ENCODE data around the gene ELOVL7. TPM values are rescaled to one million over a fixed set of nuclear protein-coding genes. Genes with fewer than 3 reads are reported as not detected.
"Not testable (repeated sequence)": the region's sequence is repeated elsewhere in the genome, so short reads cannot be mapped to it uniquely, and the experiment has no call there.

Gene ELOVL7
- total RNA-seq, 2 experiments from 2014 or later = 0.34 to 0.38 TPM

GRCh38 chr5:60805463-60805862, 38.6 kb downstream of the ELOVL7 start:
- H3K9me3 Mint-ChIP-seq = no peaks in the 10 kb centered on the region
- POLR2A ChIA-PET = no interaction called here

GRCh38 chr5:60803712-60804111, 40.4 kb downstream of the ELOVL7 start:
- Mint-ChIP-seq H3K4me3 (no peak overlapping the region), H3K4me1 (ENCODE audit: low read depth) (no peaks in the 10 kb centered on the region), H3K36me3 (no peaks in the 10 kb centered on the region), H3K27me3 (no peaks in the 10 kb centered on the region), H3K27ac (no peak overlapping the region), H3K9me3 (no peaks in the 10 kb centered on the region)
- DNase-seq = no peak
- CTCF ChIA-PET = no interaction called here
- intact Hi-C loops (cut with micrococcal nuclease) = no loop called here
- POLR2A ChIA-PET = no interaction called here

More at GRCh38 chr5:60805463-60805862, 38.6 kb downstream of the ELOVL7 start:
- H3K27ac Mint-ChIP-seq = no peak overlapping the region
- CTCF ChIA-PET = no interaction called here
- intact Hi-C loops (cut with micrococcal nuclease) = no loop called here
- H3K27me3 Mint-ChIP-seq = no peaks in the 10 kb centered on the region
- H3K36me3 Mint-ChIP-seq = no peaks in the 10 kb centered on the region
- no peak for DNase-seq
- H3K4me1 Mint-ChIP-seq (ENCODE audit: low read depth) = no peaks in the 10 kb centered on the region
- no peak overlapping the region for H3K4me3 Mint-ChIP-seq

- CTCF ChIA-PET = no interaction called here
- H3K9me3 Mint-ChIP-seq = no peaks in the 10 kb centered on the region
- POLR2A ChIA-PET = no interaction called here
- H3K27me3 Mint-ChIP-seq = no peaks in the 10 kb centered on the region
- intact Hi-C loops (cut with micrococcal nuclease) = no loop called here
- H3K4me3 Mint-ChIP-seq = no peak overlapping the region
- H3K27ac Mint-ChIP-seq = no peak overlapping the region
- DNase-seq = no peak
- no peaks in the 10 kb centered on the region for H3K36me3 Mint-ChIP-seq
- H3K4me1 Mint-ChIP-seq (ENCODE audit: low read depth) = no peaks in the 10 kb centered on the region
Measured at GRCh38 chr5:60802986-60803385, 41.1 kb downstream of the ELOVL7 start.

GRCh38 chr5:60802226-60802625, 41.8 kb downstream of the ELOVL7 start:
- Mint-ChIP-seq H3K4me3 (no peak overlapping the region), H3K27me3 (no peaks in the 10 kb centered on the region), H3K4me1 (ENCODE audit: low read depth) (no peaks in the 10 kb centered on the region), H3K9me3 (no peaks in the 10 kb centered on the region), H3K36me3 (no peaks in the 10 kb centered on the region), H3K27ac (no peak overlapping the region)
- ChIA-PET POLR2A (no interaction called here), CTCF (no interaction called here)
- intact Hi-C loops (cut with micrococcal nuclease) = no loop called here
- no peak for DNase-seq

- H3K4me3 Mint-ChIP-seq = no peak overlapping the region
- POLR2A ChIA-PET = no interaction called here
- no peaks in the 10 kb centered on the region for H3K27me3 Mint-ChIP-seq
- no peak for DNase-seq
- H3K9me3 Mint-ChIP-seq = no peaks in the 10 kb centered on the region
- intact Hi-C loops (cut with micrococcal nuclease) = no loop called here
- no peak overlapping the region for H3K27ac Mint-ChIP-seq
- no peaks in the 10 kb centered on the region for H3K36me3 Mint-ChIP-seq
- H3K4me1 Mint-ChIP-seq (ENCODE audit: low read depth) = no peaks in the 10 kb centered on the region
- CTCF ChIA-PET = no interaction called here
Measured at GRCh38 chr5:60797482-60798153, 46.5 kb downstream of the ELOVL7 start.

GRCh38 chr5:60795424-60795950, 48.6 kb downstream of the ELOVL7 start:
- POLR2A ChIA-PET; H3K4me3 Mint-ChIP-seq; H3K27ac Mint-ChIP-seq; H3K4me1 Mint-ChIP-seq (ENCODE audit: low read depth); H3K36me3 Mint-ChIP-seq; H3K9me3 Mint-ChIP-seq; H3K27me3 Mint-ChIP-seq; intact Hi-C loops (cut with micrococcal nuclease); DNase-seq; CTCF ChIA-PET: not testable (repeated sequence)

- H3K36me3 Mint-ChIP-seq = no peaks in the 10 kb centered on the region
- H3K27me3 Mint-ChIP-seq = no peaks in the 10 kb centered on the region
- H3K4me3 Mint-ChIP-seq = no peak overlapping the region
- H3K9me3 Mint-ChIP-seq = no peaks in the 10 kb centered on the region
- H3K27ac Mint-ChIP-seq = no peak overlapping the region
- ChIA-PET POLR2A (no interaction called here), CTCF (no interaction called here)
- intact Hi-C loops (cut with micrococcal nuclease) = no loop called here
- DNase-seq = no peak
- no peaks in the 10 kb centered on the region for H3K4me1 Mint-ChIP-seq (ENCODE audit: low read depth)
Measured at GRCh38 chr5:60794691-60795090, 49.4 kb downstream of the ELOVL7 start.

- no peak overlapping the region for H3K27ac Mint-ChIP-seq
- intact Hi-C loops (cut with micrococcal nuclease) = no loop called here
- H3K4me3 Mint-ChIP-seq = no peak overlapping the region
- H3K9me3 Mint-ChIP-seq = no peaks in the 10 kb centered on the region
- no peaks in the 10 kb centered on the region for H3K36me3 Mint-ChIP-seq
- DNase-seq = no peak
- CTCF ChIA-PET = no interaction called here
- no peaks in the 10 kb centered on the region for H3K27me3 Mint-ChIP-seq
- POLR2A ChIA-PET = no interaction called here
- H3K4me1 Mint-ChIP-seq (ENCODE audit: low read depth) = no peaks in the 10 kb centered on the region
Measured at GRCh38 chr5:60792438-60792837, 51.6 kb downstream of the ELOVL7 start.

- intact Hi-C loops (cut with micrococcal nuclease) = no loop called here
- CTCF ChIA-PET = no interaction called here
- POLR2A ChIA-PET = no interaction called here
- Mint-ChIP-seq H3K9me3 (no peaks in the 10 kb centered on the region), H3K4me1 (ENCODE audit: low read depth) (no peaks in the 10 kb centered on the region), H3K27me3 (peaks cover 2% of the 10 kb centered on the region), H3K36me3 (no peaks in the 10 kb centered on the region), H3K4me3 (no peak overlapping the region), H3K27ac (no peak overlapping the region)
- DNase-seq = no peak
Measured at GRCh38 chr5:60789551-60789950, 54.5 kb downstream of the ELOVL7 start.

- POLR2A ChIA-PET = no interaction called here
- CTCF ChIA-PET = no interaction called here
Measured at GRCh38 chr5:60788863-60789513, 55.1 kb downstream of the ELOVL7 start.

GRCh38 chr5:60779466-60779865, 64.6 kb downstream of the ELOVL7 start:
- DNase-seq = no peak
- CTCF ChIA-PET = no interaction called here
- POLR2A ChIA-PET = no interaction called here
- Mint-ChIP-seq H3K27me3 (peaks cover 2% of the 10 kb centered on the region), H3K27ac (no peak overlapping the region), H3K4me3 (no peak overlapping the region), H3K36me3 (no peaks in the 10 kb centered on the region), H3K9me3 (no peaks in the 10 kb centered on the region), H3K4me1 (ENCODE audit: low read depth) (no peaks in the 10 kb centered on the region)
- intact Hi-C loops (cut with micrococcal nuclease) = no loop called here

More at GRCh38 chr5:60788863-60789513, 55.1 kb downstream of the ELOVL7 start:
- Mint-ChIP-seq H3K27me3 (peaks cover 2% of the 10 kb centered on the region), H3K4me1 (ENCODE audit: low read depth) (no peaks in the 10 kb centered on the region), H3K36me3 (no peaks in the 10 kb centered on the region), H3K9me3 (no peaks in the 10 kb centered on the region), H3K27ac (no peak overlapping the region), H3K4me3 (no peak overlapping the region)
- DNase-seq = no peak
- intact Hi-C loops (cut with micrococcal nuclease) = no loop called here

- H3K4me1 Mint-ChIP-seq (ENCODE audit: low read depth) = no peaks in the 10 kb centered on the region
Measured at GRCh38 chr5:60776343-60776742, 67.7 kb downstream of the ELOVL7 start.

GRCh38 chr5:60765019-60765709, 78.9 kb downstream of the ELOVL7 start:
- Mint-ChIP-seq H3K27me3 (peaks cover 8% of the 10 kb centered on the region), H3K9me3 (no peaks in the 10 kb centered on the region), H3K36me3 (no peaks in the 10 kb centered on the region), H3K27ac (no peak overlapping the region), H3K4me3 (no peak overlapping the region), H3K4me1 (ENCODE audit: low read depth) (no peaks in the 10 kb centered on the region)
- POLR2A ChIA-PET = no interaction called here
- intact Hi-C loops (cut with micrococcal nuclease) = no loop called here
- CTCF ChIA-PET = no interaction called here
- no peak for DNase-seq

More at GRCh38 chr5:60776343-60776742, 67.7 kb downstream of the ELOVL7 start:
- ChIA-PET POLR2A (no interaction called here), CTCF (no interaction called here)
- Mint-ChIP-seq H3K27ac (no peak overlapping the region), H3K4me3 (no peak overlapping the region), H3K9me3 (no peaks in the 10 kb centered on the region), H3K27me3 (peaks cover 6% of the 10 kb centered on the region), H3K36me3 (no peaks in the 10 kb centered on the region)
- intact Hi-C loops (cut with micrococcal nuclease) = no loop called here
- no peak for DNase-seq
